PC-9 (cell line): ENCODE results near the gene GALNT1. TPM values are rescaled to one million over a fixed set of nuclear protein-coding genes. Genes with fewer than 3 reads are reported as not detected.

Experiments
- BruUV-seq: library from RNA; stranded (reverse); fragments of 400-500 nt; replicated peaks from 2 replicates; lab custom pipeline; 2021; lab: Mats Ljungman, UMichigan
- CTCF ChIA-PET: fragments of 300-600 bp; sonication (Branson Sonifier 250); formaldehyde crosslinking; loops from one replicate; lab custom pipeline; 2022; ENCODE audit warnings: antibody characterized with exemption; lab: Charles Lee
- POLR2A ChIA-PET: fragments of 300-600 bp; sonication (Branson Sonifier 250); formaldehyde crosslinking; loops from one replicate; lab custom pipeline; 2022; ENCODE audit warnings: antibody characterized with exemption; ENCODE audit not compliant: unreplicated experiment; lab: Charles Lee
- DNase-seq, 2 experiments: peaks; one replicate each; pipeline versions ENCODE4 v3.0.0 to v3.0.0-alpha.2; 2015 to 2022; ENCODE audit warnings: mixed read lengths in 1 of 2
- H2AFZ ChIP-seq: fragments of 200-600 bp; sonication (generic); 2 replicates; pipeline ENCODE4 v1.8.1; 2017; ENCODE audit warnings: antibody characterized with exemption
- H3F3A ChIP-seq: fragments of 200-600 bp; sonication (generic); 2 replicates; pipeline ENCODE4 v1.8.1; 2017; ENCODE audit warnings: antibody characterized with exemption, mild to moderate bottlenecking, low read depth; ENCODE audit not compliant: insufficient read depth
- H3K27ac ChIP-seq: fragments of 200-600 bp; sonication (generic); 2 replicates; pipeline ENCODE4 v1.6.1; 2016; ENCODE audit warnings: mixed run types
- H3K27me3 ChIP-seq: fragments of 200-600 bp; sonication (generic); 2 replicates; pipeline ENCODE4 v1.6.1; 2016; ENCODE audit warnings: low read depth, mixed run types; ENCODE audit not compliant: insufficient read depth
- H3K36me3 ChIP-seq: fragments of 200-600 bp; sonication (generic); 2 replicates; pipeline ENCODE4 v1.6.1; 2016; ENCODE audit warnings: low read depth, mixed run types
- H3K4me1 ChIP-seq: fragments of 200-600 bp; sonication (generic); replicated peaks from 2 replicates; pipeline ENCODE4 v1.6.1; 2016; ENCODE audit warnings: mixed run types; ENCODE audit not compliant: insufficient read depth
- H3K4me2 ChIP-seq: fragments of 200-600 bp; sonication (generic); 2 replicates; pipeline ENCODE4 v1.6.1; 2017; ENCODE audit warnings: mixed run types
- H3K4me3 ChIP-seq: fragments of 200-600 bp; sonication (generic); 2 replicates; pipeline ENCODE4 v1.6.1; 2016; ENCODE audit warnings: mixed run types
- H3K79me2 ChIP-seq: fragments of 200-600 bp; sonication (generic); 2 replicates; pipeline ENCODE4 v1.6.1; 2017; ENCODE audit warnings: low read depth, mixed run types
- H3K9me2 ChIP-seq: fragments of 200-600 bp; sonication (generic); 2 replicates; pipeline ENCODE4 v1.8.1; 2017; ENCODE audit warnings: mild to moderate bottlenecking; ENCODE audit not compliant: insufficient read depth
- H3K9me3 ChIP-seq: fragments of 200-600 bp; sonication (generic); 2 replicates; pipeline ENCODE4 v1.8.1; 2016; ENCODE audit warnings: low read depth; ENCODE audit not compliant: insufficient read depth
- H4K20me1 ChIP-seq: fragments of 200-600 bp; sonication (generic); 2 replicates; pipeline ENCODE4 v1.8.1; 2017; ENCODE audit not compliant: insufficient read depth
- EZH2 ChIP-seq: fragments of 200-600 bp; sonication (generic); IDR thresholded peaks from 2 replicates; pipeline ENCODE4 v1.8.0; 2017; ENCODE audit warnings: antibody characterized with exemption, low read depth
- intact Hi-C: fragments of 100-400 bp; cut with micrococcal nuclease; formaldehyde crosslinking; loops from one replicate; pipeline ENCODE4 v1.10.0; 2022; ENCODE audit not compliant: unreplicated experiment
- total RNA-seq: library from RNA; stranded (reverse); gene quantifications from 2 replicates; pipeline ENCODE4 v1.2.3, GENCODE V29; 2021
- TF ChIP-seq, protein P1 (sequence below): fragments of 200-600 bp; sonication (generic); conservative IDR thresholded peaks from 2 replicates; pipeline ENCODE4 v1.6.1; 2017; ENCODE audit warnings: mixed run types, antibody characterized with exemption, mild to moderate bottlenecking, moderate library complexity

The GALNT1 gene
- total RNA-seq, 1 experiment from 2014 or later, result 88.9 TPM

DNA sequence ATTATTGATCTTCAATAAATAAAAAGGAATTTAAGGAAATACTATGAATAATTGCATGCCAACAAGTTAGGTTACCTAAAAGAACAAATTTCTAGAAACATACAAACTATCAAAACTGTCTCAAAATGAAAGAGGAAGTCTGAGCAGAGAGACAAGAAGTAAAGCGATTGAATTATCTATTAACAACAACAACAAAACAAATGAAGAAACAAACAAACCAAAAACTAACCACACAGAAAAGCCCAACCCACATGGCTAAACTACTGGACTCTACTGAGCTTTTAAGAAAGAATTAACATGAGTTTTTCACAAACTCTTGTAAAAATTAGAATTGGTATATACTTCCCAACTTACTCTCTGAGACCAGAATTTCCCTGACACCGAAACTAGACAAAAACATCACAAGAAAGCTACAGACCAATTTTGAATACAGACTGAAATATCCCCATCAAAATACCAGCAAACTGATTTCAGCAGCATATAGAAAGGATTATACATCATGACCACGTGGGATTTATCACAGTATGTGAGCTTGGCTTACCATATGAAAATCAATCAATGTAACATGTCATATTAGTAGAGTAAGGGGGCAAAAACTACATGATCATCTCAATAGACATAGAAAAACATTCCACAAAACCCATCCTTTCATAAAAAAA is 16.6 kb upstream of the GALNT1 start:
- intact Hi-C loops, result no loop called here

DNA sequence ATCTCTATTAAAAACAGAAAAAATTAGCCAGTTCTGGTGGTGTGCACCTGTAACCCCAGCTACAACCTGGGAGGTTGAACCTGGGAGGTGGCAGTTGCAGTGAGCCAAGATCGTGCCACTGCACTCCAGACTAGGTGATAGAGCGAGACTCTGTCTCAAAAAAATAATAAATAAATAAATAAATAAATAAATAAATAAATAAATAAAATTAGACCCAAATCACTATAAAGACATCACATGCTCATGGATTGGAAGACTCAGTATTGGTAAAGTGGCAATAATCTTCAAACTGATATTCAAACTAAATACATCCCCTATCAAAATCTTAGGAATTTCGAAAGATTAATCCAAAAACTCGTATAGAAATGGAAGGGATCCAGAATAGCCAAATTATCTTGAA is 15.5 kb upstream of the GALNT1 start:
- CTCF ChIA-PET, result interaction anchor here (0.6 kb wide), 1 partner anchor 51 kb away, joined by 9 read pairs; no protein-coding TSS in a partner anchor
- no peaks in the 10 kb centered on the region for H3F3A ChIP-seq
- no peaks in the 10 kb centered on the region for H3K27me3 ChIP-seq
- TF ChIP-seq EZH2, result no peak
- TF ChIP-seq, protein P1, sequence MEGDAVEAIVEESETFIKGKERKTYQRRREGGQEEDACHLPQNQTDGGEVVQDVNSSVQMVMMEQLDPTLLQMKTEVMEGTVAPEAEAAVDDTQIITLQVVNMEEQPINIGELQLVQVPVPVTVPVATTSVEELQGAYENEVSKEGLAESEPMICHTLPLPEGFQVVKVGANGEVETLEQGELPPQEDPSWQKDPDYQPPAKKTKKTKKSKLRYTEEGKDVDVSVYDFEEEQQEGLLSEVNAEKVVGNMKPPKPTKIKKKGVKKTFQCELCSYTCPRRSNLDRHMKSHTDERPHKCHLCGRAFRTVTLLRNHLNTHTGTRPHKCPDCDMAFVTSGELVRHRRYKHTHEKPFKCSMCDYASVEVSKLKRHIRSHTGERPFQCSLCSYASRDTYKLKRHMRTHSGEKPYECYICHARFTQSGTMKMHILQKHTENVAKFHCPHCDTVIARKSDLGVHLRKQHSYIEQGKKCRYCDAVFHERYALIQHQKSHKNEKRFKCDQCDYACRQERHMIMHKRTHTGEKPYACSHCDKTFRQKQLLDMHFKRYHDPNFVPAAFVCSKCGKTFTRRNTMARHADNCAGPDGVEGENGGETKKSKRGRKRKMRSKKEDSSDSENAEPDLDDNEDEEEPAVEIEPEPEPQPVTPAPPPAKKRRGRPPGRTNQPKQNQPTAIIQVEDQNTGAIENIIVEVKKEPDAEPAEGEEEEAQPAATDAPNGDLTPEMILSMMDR, result no peak
- H3K79me2 ChIP-seq, result no peaks in the 10 kb centered on the region
- POLR2A ChIA-PET, result interaction anchor here (0.6 kb wide), 1 partner anchor 180 kb away, joined by 3 read pairs; no protein-coding TSS in a partner anchor
- no peaks in the 10 kb centered on the region for H3K9me3 ChIP-seq
- no peaks in the 10 kb centered on the region for H3K4me1 ChIP-seq
- H2AFZ ChIP-seq, result no peak overlapping the region
- DNase-seq, result no peak
- no peaks in the 10 kb centered on the region for H3K36me3 ChIP-seq
- intact Hi-C loops, result no loop called here
- H3K9me2 ChIP-seq, result no peaks in the 10 kb centered on the region
- no peak overlapping the region for H3K4me2 ChIP-seq
- H3K27ac ChIP-seq, result no peak overlapping the region
- no TSS peak for BruUV-seq
- no peak overlapping the region for H3K4me3 ChIP-seq
- no peaks in the 10 kb centered on the region for H4K20me1 ChIP-seq

More for the DNA sequence above, 16.6 kb upstream of the GALNT1 start:
- CTCF ChIA-PET, result interaction anchor here (0.6 kb wide), 1 partner anchor 50 kb away, joined by 9 read pairs; no protein-coding TSS in a partner anchor
- Histone ChIP-seq H3K4me1 (no peaks in the 10 kb centered on the region), H3K4me2 (no peak overlapping the region), H3K36me3 (no peaks in the 10 kb centered on the region), H4K20me1 (no peaks in the 10 kb centered on the region), H3K27me3 (no peaks in the 10 kb centered on the region), H3K9me2 (no peaks in the 10 kb centered on the region), H2AFZ (no peak overlapping the region), H3K27ac (no peak overlapping the region), H3K9me3 (no peaks in the 10 kb centered on the region), H3F3A (no peaks in the 10 kb centered on the region), H3K4me3 (no peak overlapping the region), H3K79me2 (no peaks in the 10 kb centered on the region)
- POLR2A ChIA-PET, result no interaction called here
- no peak for DNase-seq
- no TSS peak for BruUV-seq
- TF ChIP-seq EZH2, result no peak
- TF ChIP-seq, protein P1, result no peak

DNA sequence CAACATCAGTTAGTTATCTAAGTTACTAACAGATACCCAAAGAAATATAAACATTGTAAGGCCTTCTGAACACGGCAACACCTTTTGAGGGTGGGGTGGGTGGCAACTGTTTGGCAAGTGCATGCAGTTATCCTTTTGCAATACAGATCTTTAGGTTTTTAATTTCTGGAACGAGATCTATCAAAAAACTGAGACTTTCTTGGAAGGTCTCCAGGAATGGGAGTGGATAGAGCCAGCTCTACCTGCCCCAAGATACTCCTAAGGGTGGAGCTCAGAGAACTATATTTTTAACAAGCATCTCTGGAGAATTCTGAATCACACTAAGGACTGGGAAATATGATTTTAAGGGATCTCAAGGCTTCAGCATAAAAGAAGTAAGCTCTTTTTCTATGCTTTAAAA is 11.4 kb upstream of the GALNT1 start:
- TF ChIP-seq, protein P1, result no peak
- TF ChIP-seq EZH2, result no peak
- Histone ChIP-seq H2AFZ (no peak overlapping the region), H3K27ac (no peak overlapping the region), H3K4me2 (no peak overlapping the region), H3K9me2 (no peaks in the 10 kb centered on the region), H3K79me2 (no peaks in the 10 kb centered on the region), H3K9me3 (no peaks in the 10 kb centered on the region), H3K36me3 (no peaks in the 10 kb centered on the region), H4K20me1 (no peaks in the 10 kb centered on the region), H3K4me1 (no peaks in the 10 kb centered on the region), H3K27me3 (no peaks in the 10 kb centered on the region), H3K4me3 (no peak overlapping the region), H3F3A (no peaks in the 10 kb centered on the region)
- DNase-seq, result no peak
- BruUV-seq, result no TSS peak
- intact Hi-C loops, result no loop called here
- CTCF ChIA-PET, result no interaction called here
- POLR2A ChIA-PET, result interaction anchor here (0.5 kb wide), 1 partner anchor 112 kb away, joined by 17 read pairs; no protein-coding TSS in a partner anchor
